NCI-H2107 (cell line): ENCODE data around the gene KRT71.
A peak's percentile ranks its signal among the peaks of the same experiment; 100 is the strongest.

Experiments used
- DNase-seq: peaks from one replicate; lab custom pipeline; 2025; lab: John Stamatoyannopoulos, UW

KRT71 gene

DNA sequence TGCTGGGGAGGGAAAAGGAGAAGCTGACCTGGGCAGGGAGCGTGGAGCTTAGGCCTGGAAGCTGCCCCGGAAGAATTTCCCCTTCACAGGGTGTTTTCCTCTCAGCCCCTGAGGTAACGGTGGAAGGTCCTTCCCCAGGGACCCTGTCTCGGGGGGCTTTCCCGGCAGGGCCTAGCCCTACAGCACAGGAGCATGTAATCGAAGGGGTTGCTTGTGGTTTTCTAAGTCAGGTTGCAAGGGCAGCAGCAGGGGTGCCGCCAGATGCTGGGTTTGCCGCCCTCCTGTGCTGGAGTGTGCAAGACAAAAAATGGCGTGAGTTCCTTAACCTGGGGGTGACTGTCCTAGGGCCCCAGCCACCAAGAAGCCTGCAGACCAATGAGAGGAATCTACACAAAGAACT is 22.3 kb upstream of the KRT71 start:
- DNase-seq: no peak

- no peak for DNase-seq
These were observed 20.8 kb upstream of the KRT71 start, which contains the start of gene KRT74 for GRCh38 chr12:52573743-52574142. TSS of gene KRT74 (minus strand) at chr12:52573843. CDS start at chr12:52573777, 66 bp downstream.

- no peak for DNase-seq
These were observed 20.4 kb upstream of the KRT71 start for GRCh38 chr12:52573306-52573705.

- DNase-seq: no peak
These were observed 17.6 kb upstream of the KRT71 start for GRCh38 chr12:52570511-52570910.

DNA sequence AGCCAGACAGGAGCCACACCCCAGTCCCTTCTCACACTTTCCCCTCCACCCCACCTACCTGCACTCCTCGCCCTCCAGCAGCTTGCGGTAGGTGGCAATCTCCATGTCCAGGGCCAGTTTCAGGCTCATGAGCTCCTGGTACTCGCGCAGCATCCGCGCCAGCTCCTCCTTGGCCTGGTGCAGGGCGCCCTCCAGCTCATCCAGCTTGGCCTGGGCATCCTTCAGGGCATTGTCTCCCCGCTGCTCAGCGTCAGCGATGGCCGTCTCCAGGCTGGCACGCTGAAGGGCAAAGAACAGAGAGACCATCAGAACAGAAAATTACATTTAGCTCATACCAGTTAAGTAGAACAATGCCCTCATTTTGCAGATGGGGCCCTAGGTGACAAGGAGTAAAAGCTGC is 15.2 kb upstream of the KRT71 start:
- DNase-seq: no peak

DNA sequence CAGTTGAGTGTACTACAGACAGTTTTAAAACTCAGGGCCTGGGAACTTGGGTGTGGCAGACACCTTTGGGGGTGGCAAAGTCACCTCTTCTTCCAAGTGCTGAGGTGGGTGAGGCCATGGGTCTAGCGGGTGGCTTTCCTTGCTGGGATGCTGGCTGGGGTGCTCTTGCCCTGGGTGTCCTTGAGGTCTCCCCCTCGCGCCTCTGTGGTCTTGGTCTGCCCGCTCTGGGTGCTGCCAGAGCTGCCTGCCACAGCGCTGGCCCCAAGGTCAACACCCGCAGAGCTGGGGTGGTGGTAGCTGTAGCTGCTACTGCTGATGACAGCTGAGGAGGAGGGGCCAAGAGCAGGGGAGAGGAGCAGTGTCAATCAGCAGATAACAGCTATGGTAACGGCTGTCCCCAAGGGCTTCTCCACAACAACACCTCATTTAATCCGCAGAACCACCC is 13.9 kb upstream of the KRT71 start:
- DNase-seq: no peak

GRCh38 chr12:52564582-52564981 is 11.6 kb upstream of the KRT71 start:
- no peak for DNase-seq

GRCh38 chr12:52561880-52562449 is 9.0 kb upstream of the KRT71 start:
- no peak for DNase-seq

DNA sequence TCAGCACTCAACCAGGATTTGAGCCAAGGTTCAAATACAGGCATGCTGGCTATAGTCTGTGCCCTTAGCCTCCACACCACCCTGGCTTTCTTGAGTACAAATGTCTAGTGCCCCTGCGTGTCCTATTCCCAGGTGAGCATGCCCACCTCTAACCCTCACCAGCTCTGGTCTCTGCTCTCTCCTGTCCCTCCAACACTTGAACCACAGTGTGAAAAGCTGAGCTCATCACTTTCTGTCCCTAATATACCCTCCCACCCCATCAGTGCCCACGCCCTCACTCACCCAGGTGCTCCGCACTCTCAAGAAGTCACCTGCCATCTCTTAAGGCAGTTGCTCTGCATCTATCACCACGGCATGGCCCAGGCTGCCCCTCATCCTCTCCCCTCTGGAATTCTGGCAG is 7.0 kb upstream of the KRT71 start:
- no peak for DNase-seq

DNA sequence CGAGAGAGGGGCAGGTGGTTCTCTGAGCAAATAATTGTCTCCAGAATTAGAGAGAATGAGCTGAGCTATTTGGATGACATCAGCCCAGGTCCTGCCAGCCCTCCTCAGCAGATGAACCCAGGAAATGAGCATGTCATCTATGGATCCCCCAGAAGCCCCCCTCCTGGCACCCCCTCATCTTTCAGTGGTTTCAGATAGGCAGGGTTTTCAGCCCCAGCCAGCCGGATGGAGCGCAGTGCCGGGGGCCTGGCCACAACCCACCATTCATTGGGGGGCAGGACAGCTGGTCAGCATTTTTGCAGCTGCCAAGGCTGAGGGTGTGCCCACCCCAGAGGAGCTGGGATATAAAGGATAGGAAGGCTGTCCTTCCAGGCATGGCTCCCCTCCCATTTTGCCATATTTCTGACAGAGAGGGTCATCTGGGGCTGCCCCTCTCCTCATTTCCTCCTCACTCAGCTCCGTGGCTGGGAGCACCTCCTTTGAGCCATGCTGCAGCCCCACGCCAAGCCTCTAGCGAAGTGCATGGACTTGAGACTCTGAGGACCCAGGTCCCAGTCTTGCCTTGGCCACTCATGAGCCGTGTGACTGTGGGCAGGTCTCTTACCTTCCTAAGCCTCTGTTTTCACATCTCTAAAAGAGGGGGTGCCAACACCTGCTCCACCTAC is 6.0 kb upstream of the KRT71 start:
- no peak for DNase-seq

GRCh38 chr12:52557476-52557875 is 4.5 kb upstream of the KRT71 start:
- DNase-seq: no peak

DNA sequence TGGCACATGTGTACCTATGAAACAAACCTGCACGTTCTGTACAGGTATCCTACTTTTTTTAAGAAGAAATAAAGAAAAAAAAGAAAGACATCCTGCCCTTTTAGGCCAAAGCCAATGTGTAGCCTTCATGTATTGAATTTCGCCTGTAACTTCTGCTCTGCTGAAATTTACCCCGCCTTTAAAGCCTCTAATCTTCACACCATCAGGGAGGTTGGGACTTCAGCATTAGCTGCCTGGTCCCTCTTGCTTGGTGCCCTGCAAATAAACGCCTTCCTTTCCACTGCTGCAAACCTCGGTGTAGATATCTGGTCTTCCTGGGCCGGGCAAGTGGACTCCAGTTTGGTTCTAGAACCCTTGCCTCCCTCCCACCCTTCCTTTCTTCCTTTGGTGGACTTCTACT is 2.6 kb upstream of the KRT71 start:
- no peak for DNase-seq

DNA sequence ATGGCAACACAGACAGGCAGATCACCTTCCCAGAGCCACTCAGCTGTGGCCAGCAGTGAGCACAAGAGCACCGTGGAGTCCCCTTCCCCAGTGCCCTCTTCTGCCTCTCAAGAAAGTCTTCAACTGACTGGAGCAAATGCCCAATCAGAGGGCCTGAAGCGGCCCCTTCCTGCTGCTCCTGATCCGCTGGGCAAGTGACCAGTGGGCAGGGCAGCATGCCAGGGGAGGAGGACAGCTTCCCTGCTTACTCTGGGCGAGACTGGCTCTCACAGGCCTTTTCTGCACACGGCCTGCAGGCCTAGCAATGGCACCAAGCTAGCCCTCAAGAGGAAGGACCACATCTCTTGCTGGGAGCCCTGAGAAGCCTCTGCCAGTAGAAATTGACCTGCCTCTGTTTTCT is 890 bp downstream of the KRT71 start:
- no peak for DNase-seq

DNA sequence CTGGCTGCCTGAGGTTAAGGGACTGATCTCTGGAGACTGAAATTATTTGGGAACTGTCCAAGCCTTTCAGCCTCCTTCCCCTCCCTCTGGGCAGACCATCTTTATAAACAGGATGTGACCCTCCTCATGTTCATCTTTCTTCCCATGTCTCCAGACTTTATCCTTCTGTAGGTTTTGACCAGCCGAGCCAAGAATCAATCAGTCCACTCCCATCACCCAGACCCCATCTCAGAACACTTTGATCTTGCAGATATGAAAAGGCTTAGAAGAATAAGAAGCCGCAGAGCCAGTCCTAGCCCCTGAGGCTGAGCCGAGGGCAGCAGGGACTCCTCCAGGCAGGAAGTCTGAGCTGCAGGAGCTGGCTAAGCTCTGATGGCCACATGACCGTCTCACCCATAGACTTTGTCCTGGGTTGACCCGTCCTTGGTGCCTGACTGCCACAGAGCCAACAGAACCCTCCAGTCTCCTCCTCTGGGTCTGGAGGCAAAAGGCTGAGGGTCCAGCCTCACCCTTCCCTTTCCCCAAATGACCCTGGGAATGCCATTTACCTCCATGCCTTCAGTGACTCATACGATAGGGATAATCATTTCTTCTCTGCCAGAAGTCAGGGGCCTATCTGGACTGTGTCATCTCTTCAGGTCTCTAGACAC is 1.6 kb downstream of the KRT71 start:
- no peak for DNase-seq

DNA sequence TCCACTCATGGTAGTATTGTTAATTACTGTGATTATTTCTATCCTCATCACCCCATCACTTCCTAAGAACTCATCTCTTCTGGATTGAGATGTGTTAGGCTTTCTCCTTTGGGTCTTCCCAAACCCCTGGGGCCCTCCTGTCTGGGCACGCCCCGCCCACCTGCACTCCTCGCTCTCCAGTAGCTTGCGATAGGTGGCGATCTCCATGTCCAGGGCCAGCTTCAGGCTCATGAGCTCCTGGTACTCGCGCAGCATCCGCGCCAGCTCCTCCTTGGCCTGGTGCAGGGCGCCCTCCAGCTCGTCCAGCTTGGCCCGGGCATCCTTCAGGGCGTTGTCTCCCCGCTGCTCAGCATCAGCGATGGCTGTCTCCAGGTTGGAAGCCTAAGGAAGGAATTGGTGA is 6.8 kb downstream of the KRT71 start:
- no peak for DNase-seq

- DNase-seq: no peak
These were observed 8.7 kb downstream of the KRT71 start for GRCh38 chr12:52543985-52544883.

DNA sequence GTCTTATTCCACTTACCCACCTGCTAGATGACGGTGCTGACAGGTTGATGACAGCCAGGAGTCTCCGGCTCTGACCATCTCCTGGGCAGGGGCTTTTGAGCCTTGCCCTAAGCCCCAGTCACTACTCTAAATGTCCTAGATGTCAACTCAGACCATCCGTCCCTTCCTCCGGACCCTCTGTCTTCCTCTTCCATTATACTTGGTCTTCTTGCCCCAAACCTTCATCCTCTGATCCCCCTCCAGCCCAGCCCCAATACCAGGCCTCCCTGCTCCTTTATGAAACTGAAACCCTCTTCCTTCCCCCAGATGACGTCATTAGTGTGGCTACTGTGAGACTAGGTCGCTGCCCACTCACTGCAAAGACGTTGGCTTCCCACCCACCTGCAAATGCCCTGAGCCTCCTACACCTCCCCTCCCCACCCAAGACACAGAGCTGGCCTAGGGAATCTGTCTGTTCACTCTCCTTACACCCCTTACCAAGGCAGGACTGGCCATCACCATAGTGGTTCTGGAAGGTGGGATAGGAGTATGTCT is 10.1 kb downstream of the KRT71 start:
- DNase-seq: no peak

DNA sequence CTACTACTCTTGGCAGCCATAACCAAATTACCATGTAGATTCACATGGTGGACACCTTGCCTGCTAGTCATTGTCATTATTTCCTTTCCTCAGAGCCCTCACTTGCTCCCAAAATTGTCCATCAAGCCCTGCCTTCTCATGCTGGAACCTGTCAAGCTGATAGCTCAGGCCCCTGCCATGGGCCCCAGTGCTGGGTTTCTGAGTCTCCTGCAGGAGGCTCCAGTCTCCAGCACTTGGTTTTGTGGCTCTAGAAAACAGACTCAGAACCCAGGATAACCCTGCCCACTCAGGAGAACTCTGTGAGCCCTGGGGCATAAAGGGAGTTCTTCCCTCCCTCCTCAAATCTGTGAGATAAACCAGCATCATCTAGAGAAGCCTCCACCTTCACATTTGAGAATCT is 10.8 kb downstream of the KRT71 start:
- DNase-seq: no peak

GRCh38 chr12:52541709-52542108 is 11.2 kb downstream of the KRT71 start:
- no peak for DNase-seq

DNA sequence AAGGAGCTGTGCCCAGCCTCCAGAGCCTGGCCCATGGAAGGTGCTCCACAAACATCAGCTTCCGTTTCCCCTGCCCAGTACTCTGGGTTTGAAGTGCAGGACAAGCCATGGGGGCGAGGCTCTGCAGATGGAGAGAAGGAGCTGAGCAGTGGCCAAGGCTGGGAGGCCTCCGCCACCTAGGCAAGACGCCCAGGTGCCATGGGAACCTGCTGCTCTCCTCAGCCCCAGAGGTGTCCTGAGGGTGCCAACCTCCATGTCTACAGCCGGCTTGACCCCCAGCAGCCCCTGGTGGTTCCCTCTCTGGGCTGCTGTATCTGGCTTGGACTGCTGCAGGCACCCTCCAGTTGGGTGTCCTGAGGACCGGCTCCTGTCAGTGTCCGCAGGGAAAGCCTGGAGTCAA is 12.4 kb downstream of the KRT71 start:
- no peak for DNase-seq

DNA sequence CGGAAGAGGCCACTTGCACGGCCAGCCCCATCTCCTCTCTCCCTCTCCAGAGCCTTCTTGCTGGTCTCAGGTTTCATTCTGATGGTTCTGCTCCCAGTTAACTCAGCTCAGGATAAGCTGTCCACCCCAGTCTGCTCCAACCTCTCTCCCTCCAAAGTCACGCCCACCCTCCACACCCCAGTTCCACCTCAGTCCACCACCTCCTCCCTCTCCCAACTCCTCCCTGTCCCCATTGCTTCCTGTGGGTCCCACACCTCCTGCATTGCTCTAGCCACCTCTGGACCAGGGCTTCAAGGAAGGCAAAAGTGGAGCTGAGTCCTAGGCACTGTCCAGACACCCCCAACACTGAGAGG is 13.1 kb downstream of the KRT71 start:
- DNase-seq: no peak

GRCh38 chr12:52539083-52539820 is 13.7 kb downstream of the KRT71 start:
- DNase-seq: peak; percentile 19
